Activated T-helper 1 cell treated with anti-CD3 and anti-CD28 coated beads, Interleukin-12 subunit alpha, Interleukin-12 subunit beta, Interleukin-2, Interleukin-4 antibody, amounts not matched to agents 30 ng/mL and 10 ng/mL and 1 ng/mL, durations not matched to agents 14 hours and 24 hours and 36 hours (primary cell): ENCODE measurements around the gene TICRR. TPM values are rescaled to one million over a fixed set of nuclear protein-coding genes. Genes with fewer than 3 reads are reported as not detected.
"Not testable (repeated sequence)": the region's sequence is repeated elsewhere in the genome, so short reads cannot be mapped to it uniquely, and the experiment has no call there.

Source experiments
- DNase-seq: peaks from one replicate; pipeline ENCODE4 v3.0.0; 2021; ENCODE audit warnings: low spot score
- H3K27ac Mint-ChIP-seq: one replicate; pipeline ENCODE4 v1.8.0; 2021; ENCODE audit warnings: mild to moderate bottlenecking, mixed read lengths
- H3K27me3 Mint-ChIP-seq: one replicate; pipeline ENCODE4 v1.8.0; 2022; ENCODE audit warnings: mild to moderate bottlenecking, moderate library complexity, mixed read lengths; ENCODE audit not compliant: insufficient read depth
- H3K36me3 Mint-ChIP-seq: one replicate; pipeline ENCODE4 v1.8.0; 2021; ENCODE audit warnings: low read depth, mixed read lengths
- H3K4me1 Mint-ChIP-seq: one replicate; pipeline ENCODE4 v1.8.0; 2021; ENCODE audit warnings: low read depth, mixed read lengths
- H3K4me3 Mint-ChIP-seq: one replicate; pipeline ENCODE4 v1.8.0; 2021; ENCODE audit warnings: mild to moderate bottlenecking, moderate library complexity, mixed read lengths
- H3K9me3 Mint-ChIP-seq: one replicate; pipeline ENCODE4 v1.8.0; 2021; ENCODE audit warnings: mixed read lengths
- intact Hi-C: fragments of 100-400 bp; cut with micrococcal nuclease; formaldehyde crosslinking; loops from one replicate; pipeline ENCODE4 v1.15.1; 2024
- total RNA-seq: library from RNA; stranded (reverse); gene quantifications from 2 replicates; pipeline ENCODE4 v1.2.3, GENCODE V29; 2022

TICRR gene
- 17.6 and 19.2 TPM in 2 replicates for total RNA-seq

- intact Hi-C loops = loop anchor here (1.0 to 5.0 kb wide), 4 partner anchors 117 to 331 kb away; partner anchors contain the start of genes AP3S2, PEX11A and WDR93
- Mint-ChIP-seq H3K4me1 (peaks cover 30% of the 10 kb centered on the region), H3K4me3 (peak within 1 kb of the TSS; percentile 94), H3K36me3 (peaks cover 12% of the 10 kb centered on the region), H3K27ac (peak within 1 kb of the TSS; percentile 91), H3K27me3 (peaks cover 16% of the 10 kb centered on the region), H3K9me3 (no peaks in the 10 kb centered on the region)
- DNase-seq = peak; percentile 97
These were observed at the start of gene TICRR for GRCh38 chr15:89575146-89575655. TSS of gene TICRR (plus strand) at chr15:89575469. CDS start at chr15:89575587, 118 bp downstream.

- Mint-ChIP-seq H3K9me3 (no peaks in the 10 kb centered on the region), H3K36me3 (no peaks in the 10 kb centered on the region), H3K4me3 (no peak overlapping the region), H3K27ac (no peak overlapping the region), H3K27me3 (peaks cover 7% of the 10 kb centered on the region), H3K4me1 (no peaks in the 10 kb centered on the region)
- no peak for DNase-seq
- intact Hi-C loops = no loop called here
These were observed 49.1 kb upstream of the TICRR start for GRCh38 chr15:89526181-89526580.

- no peak overlapping the region for H3K4me3 Mint-ChIP-seq
- no peaks in the 10 kb centered on the region for H3K9me3 Mint-ChIP-seq
- intact Hi-C loops = no loop called here
- no peak for DNase-seq
- peaks cover under 1% of the 10 kb centered on the region for H3K4me1 Mint-ChIP-seq
- no peak overlapping the region for H3K27ac Mint-ChIP-seq
- H3K36me3 Mint-ChIP-seq = no peaks in the 10 kb centered on the region
- peaks cover 7% of the 10 kb centered on the region for H3K27me3 Mint-ChIP-seq
These were observed 48.4 kb upstream of the TICRR start for GRCh38 chr15:89526601-89527441.

GRCh38 chr15:89528757-89529352, 46.4 kb upstream of the TICRR start:
- H3K27me3 Mint-ChIP-seq = peaks cover 5% of the 10 kb centered on the region
- H3K27ac Mint-ChIP-seq = no peak overlapping the region
- no peaks in the 10 kb centered on the region for H3K9me3 Mint-ChIP-seq
- no peak overlapping the region for H3K4me3 Mint-ChIP-seq
- intact Hi-C loops = no loop called here
- H3K36me3 Mint-ChIP-seq = no peaks in the 10 kb centered on the region
- peaks cover 6% of the 10 kb centered on the region for H3K4me1 Mint-ChIP-seq
- no peak for DNase-seq

- Mint-ChIP-seq H3K27ac (no peak overlapping the region), H3K9me3 (peaks cover 3% of the 10 kb centered on the region), H3K4me3 (no peak overlapping the region), H3K27me3 (peaks cover 10% of the 10 kb centered on the region), H3K36me3 (no peaks in the 10 kb centered on the region), H3K4me1 (peaks cover 6% of the 10 kb centered on the region)
- DNase-seq = no peak
- intact Hi-C loops = no loop called here
These were observed 44.3 kb upstream of the TICRR start for GRCh38 chr15:89530976-89531375.

GRCh38 chr15:89531796-89532537, 43.3 kb upstream of the TICRR start:
- H3K27ac Mint-ChIP-seq = no peak overlapping the region

GRCh38 chr15:89533861-89534544, 41.3 kb upstream of the TICRR start:
- H3K9me3 Mint-ChIP-seq = peaks cover 12% of the 10 kb centered on the region
- H3K4me3 Mint-ChIP-seq = no peak overlapping the region
- peaks cover 6% of the 10 kb centered on the region for H3K4me1 Mint-ChIP-seq
- no peaks in the 10 kb centered on the region for H3K36me3 Mint-ChIP-seq
- no peak for DNase-seq
- intact Hi-C loops = no loop called here
- H3K27me3 Mint-ChIP-seq = peaks cover 9% of the 10 kb centered on the region
- no peak overlapping the region for H3K27ac Mint-ChIP-seq

More at GRCh38 chr15:89531796-89532537, 43.3 kb upstream of the TICRR start:
- H3K4me3 Mint-ChIP-seq = no peak overlapping the region
- peaks cover 6% of the 10 kb centered on the region for H3K4me1 Mint-ChIP-seq
- peaks cover 10% of the 10 kb centered on the region for H3K27me3 Mint-ChIP-seq
- intact Hi-C loops = no loop called here
- no peaks in the 10 kb centered on the region for H3K36me3 Mint-ChIP-seq
- DNase-seq = no peak
- H3K9me3 Mint-ChIP-seq = peaks cover 3% of the 10 kb centered on the region

GRCh38 chr15:89539027-89539426, 36.2 kb upstream of the TICRR start:
- Mint-ChIP-seq H3K27me3 (peaks cover 11% of the 10 kb centered on the region), H3K4me1 (no peaks in the 10 kb centered on the region), H3K9me3 (peaks cover 11% of the 10 kb centered on the region), H3K27ac (no peak overlapping the region), H3K36me3 (no peaks in the 10 kb centered on the region), H3K4me3 (no peak overlapping the region)
- no peak for DNase-seq
- intact Hi-C loops = no loop called here

GRCh38 chr15:89542369-89542768, 32.9 kb upstream of the TICRR start:
- Mint-ChIP-seq H3K27ac (no peak overlapping the region), H3K4me3 (no peak overlapping the region)

GRCh38 chr15:89543389-89543788, 31.9 kb upstream of the TICRR start:
- H3K4me1 Mint-ChIP-seq = no peaks in the 10 kb centered on the region
- no peak for DNase-seq
- H3K27me3 Mint-ChIP-seq = peaks cover 9% of the 10 kb centered on the region
- H3K36me3 Mint-ChIP-seq = no peaks in the 10 kb centered on the region
- intact Hi-C loops = no loop called here
- H3K9me3 Mint-ChIP-seq = no peaks in the 10 kb centered on the region
- no peak overlapping the region for H3K4me3 Mint-ChIP-seq
- no peak overlapping the region for H3K27ac Mint-ChIP-seq

More at GRCh38 chr15:89542369-89542768, 32.9 kb upstream of the TICRR start:
- DNase-seq = no peak
- Mint-ChIP-seq H3K36me3 (no peaks in the 10 kb centered on the region), H3K4me1 (no peaks in the 10 kb centered on the region), H3K9me3 (peaks cover 9% of the 10 kb centered on the region), H3K27me3 (peaks cover 13% of the 10 kb centered on the region)
- intact Hi-C loops = no loop called here

GRCh38 chr15:89549138-89549537, 26.1 kb upstream of the TICRR start:
- H3K9me3 Mint-ChIP-seq, H3K27me3 Mint-ChIP-seq, H3K4me3 Mint-ChIP-seq, intact Hi-C loops, H3K27ac Mint-ChIP-seq, H3K36me3 Mint-ChIP-seq, H3K4me1 Mint-ChIP-seq, DNase-seq: not testable (repeated sequence)

GRCh38 chr15:89550427-89550826, 24.8 kb upstream of the TICRR start:
- Mint-ChIP-seq H3K4me1 (no peaks in the 10 kb centered on the region), H3K27me3 (peaks cover 5% of the 10 kb centered on the region), H3K36me3 (no peaks in the 10 kb centered on the region), H3K4me3 (no peak overlapping the region), H3K27ac (no peak overlapping the region), H3K9me3 (no peaks in the 10 kb centered on the region)
- intact Hi-C loops = no loop called here
- DNase-seq = no peak
